HG02981 (cell line): ENCODE results near the gene OR1E2.
"Not testable (repeated sequence)": the region's sequence is repeated elsewhere in the genome, so short reads cannot be mapped to it uniquely, and the experiment has no call there.

Source experiments
- ATAC-seq: cut with Tn5 transposase; IDR thresholded peaks from one replicate; pipeline ENCODE4 v1.9.1; 2021; ENCODE audit warnings: mild to moderate bottlenecking, moderate library complexity; ENCODE audit not compliant: unreplicated experiment

The OR1E2 gene, protein sequence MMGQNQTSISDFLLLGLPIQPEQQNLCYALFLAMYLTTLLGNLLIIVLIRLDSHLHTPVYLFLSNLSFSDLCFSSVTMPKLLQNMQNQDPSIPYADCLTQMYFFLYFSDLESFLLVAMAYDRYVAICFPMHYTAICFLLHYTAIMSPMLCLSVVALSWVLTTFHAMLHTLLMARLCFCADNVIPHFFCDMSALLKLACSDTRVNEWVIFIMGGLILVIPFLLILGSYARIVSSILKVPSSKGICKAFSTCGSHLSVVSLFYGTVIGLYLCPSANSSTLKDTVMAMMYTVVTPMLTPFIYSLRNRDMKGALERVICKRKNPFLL

DNA sequence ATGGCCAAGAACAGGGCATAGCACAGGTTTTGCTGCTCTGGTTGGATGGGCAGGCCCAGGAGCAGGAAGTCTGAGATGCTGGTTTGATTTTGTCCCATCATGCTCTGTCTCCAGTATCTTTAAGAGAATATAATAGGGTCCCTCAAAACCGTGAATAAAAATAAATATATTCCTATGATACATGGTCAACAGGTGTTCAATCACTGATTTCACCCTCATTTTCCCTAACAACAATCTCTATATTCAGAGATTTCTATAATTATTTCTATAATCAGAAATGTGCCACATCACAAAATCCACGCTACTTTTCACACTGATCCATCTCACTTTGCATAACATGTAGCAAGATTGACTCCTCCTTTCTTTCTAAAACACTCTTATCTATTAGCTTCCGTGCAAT lies at the start of gene OR1E2:
OR1E2 (minus strand) TSS at position 101 of the 400 bp plus-strand sequence; CDS start at position 101, 0 bp downstream.
- no peak for ATAC-seq

DNA sequence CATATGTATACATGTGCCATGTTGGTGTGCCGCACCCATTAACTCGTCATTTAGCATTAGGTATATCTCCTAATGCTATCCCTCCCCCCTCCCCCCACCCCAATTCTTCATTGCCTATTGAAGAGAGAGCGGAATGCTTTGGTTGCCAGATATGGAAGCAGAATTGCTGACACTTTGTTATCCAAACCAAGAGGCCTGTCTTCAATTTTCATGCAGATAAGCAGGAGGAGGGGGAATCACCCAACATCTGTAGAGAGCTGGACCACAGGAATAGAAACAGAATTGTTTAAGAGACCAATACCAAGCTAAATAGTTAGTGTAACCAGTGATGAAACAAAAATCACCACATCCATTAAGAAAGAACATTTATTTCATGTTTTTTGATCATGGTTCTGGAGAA lies 49.2 kb upstream of the OR1E2 start:
- no peak for ATAC-seq

DNA sequence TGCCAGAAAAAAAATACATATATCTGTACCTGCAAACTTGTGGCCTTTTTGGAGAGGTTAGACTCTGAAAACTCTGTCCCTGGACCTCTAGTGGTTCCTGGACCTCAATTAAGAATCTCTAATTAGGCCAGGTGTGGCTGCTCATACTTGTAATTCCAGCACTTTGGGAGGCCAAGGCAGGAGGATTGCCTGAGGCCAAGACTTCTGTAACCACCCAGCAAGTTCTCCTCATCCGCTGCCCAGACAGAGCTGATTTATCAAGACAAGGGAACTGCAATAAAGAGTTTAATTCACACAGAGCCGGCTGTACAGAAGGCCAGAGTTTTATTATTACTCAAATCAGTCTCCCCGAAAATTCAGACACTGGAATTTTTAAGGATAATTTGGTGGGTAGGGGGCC lies 46.3 kb upstream of the OR1E2 start:
- ATAC-seq = no peak

DNA sequence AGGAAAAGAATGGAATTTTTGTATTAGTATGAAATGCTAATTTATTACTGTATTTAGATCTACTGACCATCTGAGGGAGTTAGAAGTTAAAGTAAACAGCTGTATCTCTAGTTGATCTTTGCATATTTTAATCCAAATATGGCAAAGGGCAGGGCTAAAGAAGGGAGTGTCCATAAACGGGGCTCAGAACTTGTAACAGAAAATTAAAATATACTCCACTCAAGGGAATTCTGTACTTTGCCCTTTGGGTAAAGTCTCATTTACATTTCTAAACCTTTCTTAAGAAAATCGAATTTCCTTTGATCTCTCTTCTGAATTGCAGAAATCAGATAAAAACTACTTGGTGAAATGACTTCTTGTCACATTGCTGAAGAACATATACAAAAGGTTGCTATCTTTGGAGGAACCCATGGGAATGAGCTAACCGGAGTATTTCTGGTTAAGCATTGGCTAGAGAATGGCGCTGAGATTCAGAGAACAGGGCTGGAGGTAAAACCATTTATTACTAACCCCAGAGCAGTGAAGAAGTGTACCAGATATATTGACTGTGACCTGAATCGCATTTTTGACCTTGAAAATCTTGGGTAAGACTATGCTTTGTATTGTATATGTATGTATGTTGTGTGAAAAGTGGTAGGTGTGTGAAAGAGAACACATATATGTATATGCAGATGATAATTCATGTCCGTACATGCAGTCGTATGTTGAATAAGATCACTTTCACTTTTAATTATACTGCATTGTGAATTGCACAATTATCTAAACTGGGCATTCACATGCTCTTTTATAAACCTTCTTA lies 42.4 kb upstream of the OR1E2 start, which contains the start of gene ASPA:
ASPA (plus strand) TSS at position 186 of the 799 bp plus-strand sequence; CDS start at position 349, 163 bp downstream.
- ATAC-seq = no peak

DNA sequence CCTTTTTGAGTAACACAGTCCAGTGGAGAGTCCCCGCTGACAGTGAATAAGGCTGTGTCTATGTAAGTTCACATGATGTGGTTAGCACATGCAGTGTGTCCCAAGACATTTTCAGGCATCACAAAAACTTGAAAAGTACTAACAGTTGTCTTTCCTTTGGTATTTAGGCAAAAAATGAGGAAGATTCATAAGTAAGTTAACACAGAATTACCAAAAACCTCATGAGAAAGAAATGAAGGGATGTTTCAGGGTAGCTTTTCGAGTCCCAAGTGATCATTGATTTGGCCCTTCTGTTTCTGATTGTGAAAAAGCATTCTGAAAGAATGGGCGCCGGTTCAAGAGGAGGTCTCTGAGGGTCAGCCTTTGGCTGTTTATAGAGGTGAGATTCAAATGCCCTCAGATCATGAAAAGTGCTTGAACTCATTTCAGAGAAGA lies 41.6 kb upstream of the OR1E2 start:
- no peak for ATAC-seq

DNA sequence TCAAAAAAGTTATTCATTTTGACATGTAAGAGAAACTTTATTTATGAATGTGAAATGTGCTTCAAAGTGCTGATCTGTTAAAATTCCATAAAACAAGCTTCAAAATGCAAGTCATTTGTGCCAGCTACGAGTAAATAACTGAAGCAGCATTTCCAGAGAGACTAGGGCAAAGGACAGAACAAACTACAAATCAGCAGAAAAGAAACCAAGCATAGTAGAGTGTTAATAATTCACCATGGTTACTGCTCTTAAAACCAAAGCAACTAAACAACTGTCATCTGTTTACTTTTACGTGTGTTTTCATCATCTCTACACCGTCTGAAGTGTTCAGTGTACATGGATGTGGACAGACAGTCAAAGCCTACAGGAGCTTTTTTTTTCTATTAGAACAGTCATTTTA lies 40.6 kb upstream of the OR1E2 start:
- ATAC-seq = no peak

DNA sequence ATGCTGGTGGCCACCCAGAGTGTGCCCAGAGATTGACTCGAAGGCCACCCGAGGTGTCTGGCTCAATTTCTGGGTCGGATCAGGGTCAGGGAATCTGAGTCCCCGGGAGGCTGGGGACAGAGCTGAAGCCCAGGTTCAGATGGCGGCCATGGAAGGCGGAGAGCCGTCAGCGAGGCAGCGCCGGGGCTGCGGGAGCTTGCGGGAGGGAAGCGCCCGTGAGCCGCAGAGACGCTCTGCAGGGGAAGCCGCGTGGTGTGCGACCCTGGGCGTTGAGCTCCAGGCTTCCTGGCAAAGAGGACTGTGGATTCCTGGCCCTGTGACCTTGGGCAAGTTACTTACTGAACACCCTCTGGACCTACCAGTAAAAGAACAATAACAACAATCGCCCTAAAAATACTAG lies 38.5 kb upstream of the OR1E2 start:
- no peak for ATAC-seq

DNA sequence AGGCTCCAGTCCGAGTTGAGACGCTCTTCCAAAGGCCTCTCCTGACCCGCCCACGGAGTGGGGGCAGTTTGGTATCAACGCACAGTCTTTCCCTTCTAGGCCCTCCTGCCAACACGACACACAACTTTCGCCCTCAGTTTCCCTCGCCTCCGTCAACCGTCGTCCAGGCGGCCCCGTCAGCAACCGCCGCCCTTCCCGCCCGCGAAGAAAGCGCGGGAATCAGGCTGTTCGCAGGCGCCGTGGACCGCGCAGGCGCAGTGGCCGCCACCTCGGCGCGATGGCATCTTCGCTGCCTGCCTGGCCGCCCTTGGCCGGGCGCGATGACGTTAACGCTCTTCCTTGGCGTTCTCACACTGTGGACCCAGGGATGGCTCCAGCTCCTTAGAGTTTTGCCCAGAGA lies 38.0 kb upstream of the OR1E2 start, which contains the start of gene SPATA22:
SPATA22 (minus strand) TSS at position 221 of the 400 bp plus-strand sequence. CDS start 2,494 bp downstream, outside the sequence.
- ATAC-seq = no peak

DNA sequence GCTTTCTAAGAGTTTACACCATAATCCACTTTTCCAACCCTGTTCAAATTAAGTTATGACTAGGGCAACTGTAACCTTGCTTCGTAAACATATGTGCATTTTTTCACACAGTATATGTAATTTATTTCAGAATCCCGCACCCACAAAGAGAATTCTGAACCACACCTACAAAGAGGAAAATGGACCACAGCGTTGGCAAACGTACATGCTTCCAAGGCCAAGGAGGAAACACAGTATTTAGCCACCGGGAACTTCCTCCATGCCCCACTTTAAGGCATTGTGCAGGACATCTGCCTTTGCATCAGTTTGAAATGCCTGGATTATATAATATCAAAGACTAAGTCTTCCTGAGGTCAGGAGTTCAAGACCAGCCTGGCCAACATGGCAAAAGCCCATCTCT lies 35.9 kb upstream of the OR1E2 start:
- ATAC-seq = no peak

DNA sequence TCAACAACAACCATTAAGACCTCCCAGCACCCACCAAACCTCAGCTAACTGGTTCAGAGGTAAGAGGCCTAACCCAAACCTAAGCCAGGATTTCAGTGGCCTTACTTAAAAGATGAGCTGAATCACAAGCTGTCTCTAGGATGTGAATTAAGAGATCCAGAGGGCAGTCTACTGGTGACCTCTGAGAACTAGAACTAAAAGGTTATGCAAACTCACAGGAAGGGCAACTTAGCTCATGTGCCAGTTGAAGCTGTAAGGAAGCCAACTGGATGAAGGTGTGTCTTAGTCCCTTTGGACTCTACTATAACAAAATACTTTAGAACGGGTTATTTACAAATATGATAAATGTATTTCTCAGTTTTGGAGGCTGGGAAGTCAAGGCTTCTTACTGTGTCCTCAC lies 32.7 kb upstream of the OR1E2 start:
- ATAC-seq = not testable (repeated sequence)

DNA sequence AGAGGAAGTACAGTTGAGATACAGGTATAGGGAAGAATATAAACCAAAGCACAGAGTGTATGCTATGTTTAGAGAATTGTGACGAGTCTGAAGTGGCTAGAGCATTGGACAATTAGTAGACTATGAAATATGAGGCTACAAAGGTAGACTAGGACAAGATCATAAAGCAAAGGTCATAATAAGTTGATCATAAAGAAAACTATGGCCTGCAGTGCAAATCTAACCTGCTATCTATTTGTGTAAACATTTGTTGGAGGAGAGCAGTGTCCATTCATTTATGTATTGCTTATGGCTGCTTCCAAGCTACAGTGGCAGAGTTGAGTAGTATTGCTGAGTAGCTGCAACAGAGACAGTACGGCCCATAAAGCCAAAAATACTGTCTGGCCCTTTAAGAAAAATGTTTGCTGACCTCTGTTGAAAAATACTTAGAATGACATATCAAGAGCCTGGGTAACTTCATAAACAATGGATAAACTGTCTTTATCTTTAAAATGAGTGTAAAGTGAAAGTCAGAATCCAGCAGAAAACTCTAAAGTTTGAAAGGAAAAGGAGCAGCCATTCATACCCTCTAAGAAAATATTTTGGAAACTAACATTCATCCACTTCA lies 14.5 kb upstream of the OR1E2 start:
- ATAC-seq = no peak

DNA sequence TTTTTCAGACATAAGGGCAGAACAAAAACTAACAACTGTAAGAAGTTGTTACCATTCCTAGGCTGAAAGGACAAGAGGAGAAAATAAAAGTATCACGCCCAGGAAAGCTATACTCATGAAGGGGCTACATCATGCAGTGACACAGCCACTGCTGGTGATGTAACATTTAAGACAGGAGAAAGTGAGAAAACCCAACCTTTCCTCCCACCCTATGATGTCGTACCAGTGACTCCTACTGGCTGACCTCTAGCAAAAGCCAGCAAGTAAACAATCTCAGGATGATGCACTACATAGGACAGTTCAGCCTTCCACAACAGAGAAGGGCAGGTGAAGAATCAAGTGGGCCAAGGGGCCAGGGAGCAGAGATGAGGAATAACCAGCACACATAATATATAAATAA lies 14.0 kb upstream of the OR1E2 start:
- no peak for ATAC-seq

DNA sequence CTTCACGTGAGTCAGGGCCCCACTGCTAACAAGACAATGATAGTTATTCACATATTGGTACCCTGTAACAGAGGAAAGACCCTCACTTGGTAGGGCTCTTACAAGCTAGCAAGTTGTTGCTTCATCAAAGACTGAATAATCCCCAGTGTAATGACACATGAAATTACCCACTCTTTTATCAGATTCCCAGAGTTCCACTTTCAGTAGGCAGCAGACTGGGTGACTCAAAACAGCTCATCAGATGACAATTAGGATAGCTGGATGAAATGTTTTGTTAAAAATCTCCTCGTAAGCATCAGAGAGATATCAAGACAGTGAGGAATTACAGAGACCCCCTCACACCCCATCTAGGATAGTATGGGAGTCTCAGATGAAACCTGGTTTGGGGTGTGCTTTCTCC lies 6.8 kb upstream of the OR1E2 start:
- no peak for ATAC-seq

DNA sequence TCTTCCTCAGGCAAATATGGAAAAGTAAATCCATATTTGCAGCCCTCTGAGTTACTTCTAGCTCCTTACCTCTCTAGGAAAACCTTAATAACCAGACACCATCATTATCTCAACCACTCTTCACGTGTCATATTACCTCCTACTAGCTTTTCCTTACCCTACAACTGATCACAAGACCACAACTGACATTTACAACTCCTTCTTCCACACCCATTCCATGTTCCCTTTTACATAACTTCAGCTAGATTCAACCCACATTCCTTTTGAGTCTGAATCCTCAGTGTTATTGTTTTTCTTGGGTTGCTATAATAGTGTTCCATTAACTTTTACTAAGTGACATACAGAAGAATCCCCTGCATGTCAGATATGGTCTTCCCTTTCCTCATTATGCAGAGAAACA lies 4.7 kb upstream of the OR1E2 start:
- no peak for ATAC-seq

DNA sequence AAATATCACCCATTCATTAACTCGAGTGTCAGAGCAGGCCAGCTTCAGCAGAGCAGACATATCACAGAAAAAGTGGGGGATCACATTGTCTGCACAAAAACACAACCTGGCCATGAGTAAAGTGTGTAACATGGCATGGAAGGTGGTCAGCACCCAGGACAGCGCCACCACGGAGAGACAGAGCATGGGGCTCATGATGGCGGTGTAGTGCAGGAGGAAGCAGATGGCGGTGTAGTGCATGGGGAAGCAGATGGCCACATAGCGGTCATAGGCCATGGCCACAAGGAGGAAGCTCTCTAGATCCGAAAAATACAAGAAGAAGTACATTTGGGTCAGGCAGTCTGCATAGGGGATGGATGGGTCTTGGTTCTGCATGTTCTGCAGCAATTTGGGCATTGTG lies 426 bp downstream of the OR1E2 start:
- ATAC-seq = not testable (repeated sequence)

DNA sequence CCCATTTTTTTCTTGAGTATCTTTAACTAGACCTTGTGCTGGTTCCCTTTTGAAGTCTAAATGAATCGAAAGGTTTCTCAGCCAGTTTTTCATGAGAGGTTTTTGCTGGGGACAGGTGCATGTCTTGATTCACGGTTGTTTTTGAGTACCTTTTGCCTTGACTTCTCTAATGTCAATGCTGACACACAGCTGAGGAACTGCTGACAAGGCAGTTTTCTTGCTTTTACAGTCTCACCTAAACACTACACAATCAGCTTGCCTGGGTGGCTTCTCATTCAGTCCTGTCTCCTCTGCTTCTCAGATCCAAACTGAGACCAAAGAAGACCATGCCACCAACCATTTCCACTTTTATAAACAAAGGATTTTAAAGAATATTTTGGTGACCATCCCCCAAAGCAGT lies 15.4 kb downstream of the OR1E2 start:
- no peak for ATAC-seq

DNA sequence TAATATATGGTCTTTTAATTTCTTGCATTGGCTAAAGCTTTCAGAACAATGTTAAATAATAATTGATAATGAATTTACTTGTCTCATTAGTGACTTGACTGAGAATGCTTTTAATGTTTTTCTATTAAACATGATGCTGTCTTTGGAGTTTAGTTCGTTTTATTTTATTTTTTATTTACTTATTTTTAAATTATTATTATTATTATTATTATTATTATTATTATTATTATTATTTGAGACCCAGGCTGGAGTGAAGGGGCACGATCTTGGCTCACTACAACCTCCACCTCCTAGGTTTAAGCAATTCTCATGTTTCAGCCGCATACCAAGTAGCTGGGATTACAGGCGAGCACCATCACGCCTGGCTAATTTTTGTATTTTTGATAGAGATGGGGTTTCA lies 18.0 kb downstream of the OR1E2 start:
- ATAC-seq = no peak

DNA sequence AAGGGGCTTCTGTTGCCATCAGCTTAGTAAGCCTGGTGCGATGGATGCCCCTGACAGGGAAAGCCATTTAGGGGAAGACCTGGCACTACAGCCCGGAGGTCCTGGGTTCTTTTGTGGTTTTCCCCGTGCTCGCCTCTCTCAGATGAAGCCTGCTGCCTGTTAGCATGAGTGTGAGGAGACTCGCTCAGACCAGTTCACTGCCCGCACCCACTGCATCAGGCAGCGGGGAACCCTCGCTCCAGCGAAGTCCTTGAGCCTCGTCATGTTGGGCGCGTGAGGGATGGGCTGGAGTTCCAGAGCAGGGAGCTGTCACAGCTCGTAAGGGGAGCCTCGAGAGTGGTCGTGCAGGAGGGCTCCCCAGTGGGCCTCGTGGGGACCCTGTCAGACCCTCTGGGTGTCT lies 21.4 kb downstream of the OR1E2 start:
- not testable (repeated sequence) for ATAC-seq

DNA sequence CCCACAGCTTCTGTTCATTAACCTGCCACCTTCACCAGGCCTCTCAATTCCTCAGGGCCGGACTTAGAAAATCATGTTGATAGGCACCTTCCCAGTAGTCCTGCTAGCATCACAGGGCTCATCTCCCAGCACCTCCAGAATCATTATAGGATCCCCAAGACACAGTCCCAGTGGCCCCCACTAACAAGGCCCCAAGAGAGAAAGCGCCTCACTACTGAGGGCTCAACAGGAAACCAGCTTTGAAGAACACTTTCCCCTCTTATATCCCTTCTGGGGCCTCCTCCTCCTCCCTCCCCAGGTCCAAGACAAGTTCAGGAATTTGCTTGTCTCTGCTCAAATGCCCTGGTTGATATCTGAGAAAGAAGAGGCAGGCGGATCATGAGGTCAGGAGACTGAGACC lies 22.6 kb downstream of the OR1E2 start, which contains the start of gene OR3A3:
OR3A3 (plus strand) TSS at position 301 of the 400 bp plus-strand sequence.
- no peak for ATAC-seq

DNA sequence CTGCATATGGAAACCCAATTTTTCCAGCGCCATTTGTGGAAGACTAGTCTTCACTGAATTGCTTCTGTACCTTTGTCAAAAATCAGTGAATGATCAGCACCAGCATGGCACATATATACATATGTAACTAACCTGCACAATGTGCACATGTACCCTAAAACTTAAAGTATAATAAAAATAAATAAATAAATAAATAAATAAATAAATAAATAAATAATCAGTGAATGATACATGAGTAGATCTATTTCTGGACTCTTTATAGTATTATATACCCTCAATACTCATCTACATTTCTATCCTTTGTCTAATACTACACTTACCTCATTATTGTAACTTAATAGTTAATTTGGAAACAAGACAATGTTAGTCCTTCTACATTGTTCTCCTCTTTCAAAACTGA lies 29.8 kb downstream of the OR1E2 start:
- not testable (repeated sequence) for ATAC-seq

DNA sequence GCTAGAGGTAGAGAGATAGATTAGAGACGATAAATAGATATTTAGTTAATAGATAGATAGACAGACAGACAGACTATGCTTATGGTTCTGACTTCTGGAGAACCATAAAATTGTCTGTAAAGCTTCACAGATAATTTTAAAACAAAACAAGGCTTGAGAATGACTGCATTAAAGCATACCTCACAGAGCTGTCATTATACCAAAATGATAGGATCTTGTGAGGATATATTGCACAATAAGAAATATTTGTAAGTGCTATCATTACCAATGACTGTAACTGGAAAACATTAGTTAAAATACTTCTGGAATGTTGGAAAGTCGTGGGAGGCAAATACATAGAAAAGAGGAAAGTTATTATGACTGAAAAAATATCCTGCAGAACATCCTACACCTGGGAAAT lies 31.9 kb downstream of the OR1E2 start:
- ATAC-seq = no peak
